Measurements from ENCODE around the gene CEP250. TPM values are rescaled to one million over a fixed set of nuclear protein-coding genes. Genes with fewer than 3 reads are reported as not detected.

CEP250 gene
- total RNA-seq, 1 donor from 2014 or later = 54.7 TPM

DNA sequence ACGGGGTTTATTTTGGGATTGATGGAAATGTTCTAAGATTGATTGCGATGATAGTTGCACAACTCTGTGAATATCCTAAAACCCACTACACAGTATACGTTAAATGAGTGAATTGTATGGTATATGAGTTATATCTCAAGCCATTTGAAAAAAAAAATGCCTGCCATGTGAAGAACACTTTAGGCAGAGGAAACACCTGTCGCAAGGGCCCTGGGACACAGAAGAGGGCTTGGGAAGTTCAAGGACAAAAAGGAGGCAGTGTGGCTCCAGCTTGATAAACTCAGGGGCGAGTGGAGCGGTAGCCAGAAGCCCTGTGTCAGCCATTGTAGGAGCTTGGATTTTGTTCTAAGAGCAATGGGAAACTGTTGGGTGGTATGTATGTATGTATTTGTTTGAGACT is 37.0 kb downstream of the CEP250 start:
- ChIA-PET POLR2A (interaction anchor here (0.7 kb wide), 1 partner anchor 14 kb away, joined by 5 read pairs; no protein-coding TSS in a partner anchor), CTCF (interaction anchor here (1.1 kb wide), 1 partner anchor 28 kb away, joined by 3 read pairs; no protein-coding TSS in a partner anchor)
- peaks cover 45% of the 10 kb centered on the region for H3K4me1 Mint-ChIP-seq
- peaks cover 66% of the 10 kb centered on the region for H3K36me3 Mint-ChIP-seq (ENCODE audit: low read depth)
- H3K27ac Mint-ChIP-seq = no peak overlapping the region
- intact Hi-C loops (cut with micrococcal nuclease) = no loop called here
- H3K4me3 Mint-ChIP-seq = no peak overlapping the region
- no peak for TF ChIP-seq CTCF (IDR thresholded peaks at IDR 0.05)
- no peak for ATAC-seq (ENCODE audit: low read depth)
- H3K27me3 Mint-ChIP-seq = no peaks in the 10 kb centered on the region
- no peaks in the 10 kb centered on the region for H3K9me3 Mint-ChIP-seq
- no peak for DNase-seq

GRCh38 chr20:35496481-35496880 is 41.1 kb downstream of the CEP250 start:
- ChIA-PET CTCF (no interaction called here), POLR2A (no interaction called here)
- no peak overlapping the region for H3K27ac Mint-ChIP-seq
- H3K9me3 Mint-ChIP-seq = no peaks in the 10 kb centered on the region
- DNase-seq (no peak), ATAC-seq (ENCODE audit: low read depth) (no peak)
- no peak for TF ChIP-seq CTCF (IDR thresholded peaks at IDR 0.05)
- H3K4me1 Mint-ChIP-seq = peaks cover 20% of the 10 kb centered on the region
- H3K4me3 Mint-ChIP-seq = no peak overlapping the region
- H3K27me3 Mint-ChIP-seq = no peaks in the 10 kb centered on the region
- peaks cover 86% of the 10 kb centered on the region for H3K36me3 Mint-ChIP-seq (ENCODE audit: low read depth)
- intact Hi-C loops (cut with micrococcal nuclease) = no loop called here

- intact Hi-C loops (cut with micrococcal nuclease) = no loop called here
- Mint-ChIP-seq H3K36me3 (ENCODE audit: low read depth) (peaks cover 92% of the 10 kb centered on the region), H3K27ac (no peak overlapping the region), H3K4me3 (no peak overlapping the region), H3K27me3 (no peaks in the 10 kb centered on the region), H3K9me3 (no peaks in the 10 kb centered on the region), H3K4me1 (peaks cover 20% of the 10 kb centered on the region)
- ChIA-PET POLR2A (no interaction called here), CTCF (no interaction called here)
- no peak for DNase-seq
- TF ChIP-seq CTCF (IDR thresholded peaks at IDR 0.05) = no peak
- ATAC-seq (ENCODE audit: low read depth) = no peak
These were observed 41.9 kb downstream of the CEP250 start for GRCh38 chr20:35497320-35497719.

DNA sequence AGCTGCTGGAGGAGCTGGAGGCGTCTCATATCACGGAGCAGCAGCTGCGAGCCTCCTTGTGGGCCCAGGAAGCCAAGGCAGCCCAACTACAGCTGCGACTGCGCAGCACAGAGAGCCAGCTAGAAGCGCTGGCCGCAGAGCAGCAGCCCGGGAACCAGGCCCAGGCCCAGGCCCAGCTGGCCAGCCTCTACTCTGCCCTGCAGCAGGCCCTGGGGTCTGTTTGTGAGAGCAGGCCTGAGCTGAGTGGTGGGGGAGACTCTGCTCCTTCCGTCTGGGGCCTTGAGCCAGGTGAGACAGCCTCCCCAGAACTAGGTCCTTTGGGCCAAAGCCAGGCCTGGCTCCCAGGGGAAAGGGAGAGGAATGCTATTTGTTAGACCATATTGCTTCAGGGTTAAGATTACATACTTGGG is 42.4 kb downstream of the CEP250 start:
- ChIA-PET CTCF (no interaction called here), POLR2A (no interaction called here)
- intact Hi-C loops (cut with micrococcal nuclease) = no loop called here
- DNase-seq (no peak), ATAC-seq (ENCODE audit: low read depth) (no peak)
- no peaks in the 10 kb centered on the region for H3K27me3 Mint-ChIP-seq
- no peak overlapping the region for H3K27ac Mint-ChIP-seq
- peaks cover 20% of the 10 kb centered on the region for H3K4me1 Mint-ChIP-seq
- no peaks in the 10 kb centered on the region for H3K9me3 Mint-ChIP-seq
- H3K4me3 Mint-ChIP-seq = no peak overlapping the region
- H3K36me3 Mint-ChIP-seq (ENCODE audit: low read depth) = peaks cover 93% of the 10 kb centered on the region
- TF ChIP-seq CTCF (IDR thresholded peaks at IDR 0.05) = no peak

DNA sequence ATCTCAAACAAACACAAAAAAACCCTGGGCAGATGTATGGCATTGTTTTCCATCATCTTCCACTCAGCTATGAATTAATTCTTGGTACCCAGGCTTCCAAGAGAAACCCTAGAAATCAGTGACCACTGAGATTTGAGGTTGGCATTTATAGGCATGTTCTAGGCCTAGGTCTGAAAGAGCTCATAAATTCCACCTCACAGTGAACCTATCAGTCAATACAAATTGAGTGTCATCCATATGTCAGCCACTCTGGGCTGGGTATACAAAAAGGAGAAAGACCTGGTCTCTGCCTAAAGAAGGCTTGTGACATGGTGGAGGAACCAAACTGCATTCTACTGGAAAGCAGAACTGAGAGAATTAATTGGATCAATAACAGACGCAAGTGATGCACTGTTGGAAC is 43.9 kb downstream of the CEP250 start:
- H3K36me3 Mint-ChIP-seq (ENCODE audit: low read depth) = peaks cover 94% of the 10 kb centered on the region
- H3K27ac Mint-ChIP-seq = no peak overlapping the region
- CTCF ChIA-PET = no interaction called here
- no peaks in the 10 kb centered on the region for H3K9me3 Mint-ChIP-seq
- no peaks in the 10 kb centered on the region for H3K27me3 Mint-ChIP-seq
- POLR2A ChIA-PET = interaction anchor here (2.7 kb wide), 1 partner anchor 8 kb away, joined by 11 read pairs; no protein-coding TSS in a partner anchor
- intact Hi-C loops (cut with micrococcal nuclease) = no loop called here
- DNase-seq (no peak), ATAC-seq (ENCODE audit: low read depth) (no peak)
- no peak overlapping the region for H3K4me3 Mint-ChIP-seq
- H3K4me1 Mint-ChIP-seq = peaks cover 30% of the 10 kb centered on the region
- TF ChIP-seq CTCF (IDR thresholded peaks at IDR 0.05) = no peak
